Naive thymus-derived CD4-positive, alpha-beta T cell (primary cell): ENCODE measurements around the gene RAB3B. TPM values are rescaled to one million over a fixed set of nuclear protein-coding genes. Genes with fewer than 3 reads are reported as not detected.

Source experiments
- ATAC-seq: fragments of 150-1000 bp; cut with Tn5 transposase; 2 replicates; pipeline ENCODE4 v1.10.0; 2021; ENCODE audit warnings: mild to moderate bottlenecking, moderate library complexity
- CTCF ChIA-PET: fragments of 350-600 bp; sonication (Branson Sonifier 250); formaldehyde crosslinking; loops from one replicate; lab custom pipeline; 2021; ENCODE audit warnings: antibody characterized with exemption; lab: Charles Lee
- POLR2A ChIA-PET: fragments of 350-600 bp; sonication (Branson Sonifier 250); formaldehyde crosslinking; loops from one replicate; lab custom pipeline; 2021; ENCODE audit warnings: antibody characterized with exemption, inconsistent platforms; lab: Charles Lee
- DNase-seq, 9 donors: peaks; one replicate each; pipeline versions ENCODE4 v3.0.0 to v3.0.0-alpha.2; 2020 to 2022; ENCODE audit warnings: mixed read lengths in 1 of 9
- H3K27ac ChIP-seq: one replicate; pipeline ENCODE4 v1.7.0; 2013; ENCODE audit warnings: mild to moderate bottlenecking, low read depth, low read length, moderate library complexity
- H3K27me3 ChIP-seq, 2 donors: one replicate each; pipeline ENCODE4 v1.7.0; 2013; ENCODE audit warnings: low read length in 2 of 2, mild to moderate bottlenecking in 2 of 2, moderate library complexity in 2 of 2; ENCODE audit not compliant: control insufficient read depth in 2 of 2, insufficient read depth in 2 of 2
- H3K36me3 ChIP-seq, 3 experiments: 1 replicate in 2 of 3; 2 replicates in 1 of 3; pipeline ENCODE4 v1.7.0; 2013; ENCODE audit warnings: low read length in 3 of 3, mild to moderate bottlenecking in 3 of 3, moderate library complexity in 1 of 3; ENCODE audit not compliant: insufficient read depth in 3 of 3, control insufficient read depth in 2 of 3
- H3K4me1 ChIP-seq, 2 donors: one replicate each; pipeline ENCODE4 v1.7.0; 2013; ENCODE audit warnings: low read length in 2 of 2, mild to moderate bottlenecking in 2 of 2, moderate library complexity in 1 of 2; ENCODE audit not compliant: control insufficient read depth in 2 of 2, insufficient read depth in 2 of 2
- H3K4me3 ChIP-seq: 2 replicates; pipeline ENCODE4 v1.7.0; 2013; ENCODE audit warnings: mild to moderate bottlenecking, low read length
- H3K9me3 ChIP-seq, 3 experiments: 1 replicate in 2 of 3; 2 replicates in 1 of 3; pipeline ENCODE4 v1.7.0; 2013; ENCODE audit warnings: low read length in 3 of 3; ENCODE audit not compliant: control insufficient read depth in 2 of 3
- H3K27ac Mint-ChIP-seq, 9 donors: one replicate each; pipeline ENCODE4 v1.8.0; 2020 to 2022; ENCODE audit warnings: mixed read lengths in 9 of 9, mild to moderate bottlenecking in 8 of 9, moderate library complexity in 5 of 9, inconsistent platforms in 2 of 9
- H3K27me3 Mint-ChIP-seq, 5 donors: one replicate each; pipeline ENCODE4 v1.8.0; 2021 to 2022; ENCODE audit warnings: mixed read lengths in 5 of 5, mild to moderate bottlenecking in 1 of 5
- H3K36me3 Mint-ChIP-seq, 5 donors: one replicate each; pipeline ENCODE4 v1.8.0; 2020 to 2022; ENCODE audit warnings: mixed read lengths in 5 of 5, mild to moderate bottlenecking in 3 of 5, inconsistent platforms in 1 of 5
- H3K4me1 Mint-ChIP-seq, 7 donors: one replicate each; pipeline ENCODE4 v1.8.0; 2020 to 2022; ENCODE audit warnings: mixed read lengths in 7 of 7, mild to moderate bottlenecking in 3 of 7, inconsistent platforms in 1 of 7
- H3K4me3 Mint-ChIP-seq, 10 donors: one replicate each; pipeline ENCODE4 v1.8.0; 2020 to 2022; ENCODE audit warnings: mild to moderate bottlenecking in 10 of 10, mixed read lengths in 10 of 10, moderate library complexity in 6 of 10, inconsistent platforms in 2 of 10
- H3K9me3 Mint-ChIP-seq, 11 donors: one replicate each; pipeline ENCODE4 v1.8.0; 2020 to 2022; ENCODE audit warnings: mixed read lengths in 11 of 11, mild to moderate bottlenecking in 4 of 11, inconsistent platforms in 1 of 11, moderate library complexity in 1 of 11
- intact Hi-C, 2 donors: fragments of 100-400 bp; cut with micrococcal nuclease; formaldehyde crosslinking; loops; one replicate each; pipeline ENCODE4 v1.15.1; 2023
- polyA plus RNA-seq, 2 donors: library from polyadenylated mRNA; unstranded; fragments of 300-500 nt; fragmentation: Illumina TruSeq; gene quantifications; one replicate each; pipeline ENCODE4 v1.2.3, GENCODE V29; 2021
- total RNA-seq, 6 experiments: library from RNA in 5 of 6; stranded (reverse) in 5 of 6; gene quantifications; 1 replicate in 5 of 6; 2 replicates in 1 of 6; pipeline ENCODE4 v1.2.3 and lab custom pipeline; 2021 to 2026

RAB3B gene
- total and polyA plus RNA-seq, 7 experiments from 2014 or later: 0.03 TPM; not detected in 6

DNA sequence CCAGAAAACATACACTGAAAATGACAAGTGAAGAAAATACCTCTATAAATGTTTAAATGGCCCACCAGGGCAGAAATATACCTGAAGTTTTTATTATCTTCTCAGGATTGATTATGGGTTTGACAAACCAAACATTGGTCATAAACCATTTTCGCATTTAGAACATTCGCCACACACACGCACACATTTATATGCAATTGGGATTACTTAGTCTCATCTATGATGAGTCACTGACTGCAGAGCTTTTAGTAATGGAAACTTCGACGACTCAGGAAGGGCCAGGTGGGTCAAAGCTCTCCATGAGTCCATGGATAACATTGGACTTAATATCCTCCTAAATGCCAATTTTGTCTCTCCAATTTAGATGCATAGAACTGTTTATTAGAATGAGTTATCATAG is 128.8 kb downstream of the RAB3B start:
- H3K4me1 Mint-ChIP-seq: peaks cover 5 to 44% (median 29%) of the 10 kb centered on the region in 7 donors
- DNase-seq: no peak
- ChIA-PET CTCF (no interaction called here), POLR2A (no interaction called here)
- no peaks in the 10 kb centered on the region for H3K36me3 ChIP-seq
- no peak overlapping the region for H3K4me3 Mint-ChIP-seq
- no peaks in the 10 kb centered on the region for H3K4me1 ChIP-seq
- intact Hi-C loops: no loop called here
- no peaks in the 10 kb centered on the region for H3K27me3 ChIP-seq
- no peak overlapping the region for H3K27ac Mint-ChIP-seq
- ATAC-seq: no peak
- H3K9me3 ChIP-seq: no peaks in the 10 kb centered on the region
- no peak overlapping the region for H3K27ac ChIP-seq
- H3K9me3 Mint-ChIP-seq: no peaks in the 10 kb centered on the region
- H3K36me3 Mint-ChIP-seq: peaks cover 0 to 5% (median 4%) of the 10 kb centered on the region in 5 donors
- no peak overlapping the region for H3K4me3 ChIP-seq
- no peaks in the 10 kb centered on the region for H3K27me3 Mint-ChIP-seq

GRCh38 chr1:51859735-51860134 is 130.8 kb downstream of the RAB3B start:
- POLR2A ChIA-PET: no interaction called here
- DNase-seq (no peak), ATAC-seq (no peak)
- Histone ChIP-seq H3K36me3 (peaks cover 0 to 3% (median 0%) of the 10 kb centered on the region in 3 experiments), H3K4me3 (no peak overlapping the region), H3K9me3 (no peaks in the 10 kb centered on the region), H3K27ac (no peak overlapping the region), H3K4me1 (no peaks in the 10 kb centered on the region), H3K27me3 (no peaks in the 10 kb centered on the region)
- Mint-ChIP-seq H3K27me3 (no peaks in the 10 kb centered on the region), H3K36me3 (peaks cover 0 to 12% (median 6%) of the 10 kb centered on the region in 5 donors), H3K27ac (no peak overlapping the region), H3K9me3 (no peaks in the 10 kb centered on the region), H3K4me1 (peaks cover 5 to 49% (median 29%) of the 10 kb centered on the region in 7 donors), H3K4me3 (no peak overlapping the region)
- intact Hi-C loops: no loop called here
- CTCF ChIA-PET: no interaction called here

- DNase-seq (no peak), ATAC-seq (no peak)
- no peaks in the 10 kb centered on the region for H3K27me3 Mint-ChIP-seq
- Histone ChIP-seq H3K36me3 (peaks cover 0 to 7% (median 0%) of the 10 kb centered on the region in 3 experiments), H3K27me3 (no peaks in the 10 kb centered on the region), H3K9me3 (no peaks in the 10 kb centered on the region), H3K4me1 (no peaks in the 10 kb centered on the region), H3K27ac (no peak overlapping the region), H3K4me3 (no peak overlapping the region)
- ChIA-PET POLR2A (no interaction called here), CTCF (no interaction called here)
- no peaks in the 10 kb centered on the region for H3K9me3 Mint-ChIP-seq
- H3K27ac Mint-ChIP-seq: peak overlapping the region in 1 of 9 donors; percentile 21
- H3K4me1 Mint-ChIP-seq: peaks cover 5 to 49% (median 29%) of the 10 kb centered on the region in 7 donors
- peaks cover 0 to 13% (median 6%) of the 10 kb centered on the region in 5 donors for H3K36me3 Mint-ChIP-seq
- intact Hi-C loops: no loop called here
- H3K4me3 Mint-ChIP-seq: no peak overlapping the region
Measured at GRCh38 chr1:51859333-51859732, 131.2 kb downstream of the RAB3B start.

GRCh38 chr1:51858892-51859291 is 131.6 kb downstream of the RAB3B start:
- Mint-ChIP-seq H3K27ac (peak overlapping the region in 1 of 9 donors; percentile 21), H3K4me1 (peaks cover 5 to 48% (median 29%) of the 10 kb centered on the region in 7 donors), H3K4me3 (no peak overlapping the region), H3K27me3 (no peaks in the 10 kb centered on the region), H3K9me3 (no peaks in the 10 kb centered on the region), H3K36me3 (peaks cover 0 to 14% (median 6%) of the 10 kb centered on the region in 5 donors)
- DNase-seq (no peak), ATAC-seq (no peak)
- no peaks in the 10 kb centered on the region for H3K9me3 ChIP-seq
- no peaks in the 10 kb centered on the region for H3K27me3 ChIP-seq
- H3K27ac ChIP-seq: no peak overlapping the region
- no peak overlapping the region for H3K4me3 ChIP-seq
- POLR2A ChIA-PET: no interaction called here
- H3K4me1 ChIP-seq: no peaks in the 10 kb centered on the region
- peaks cover 0 to 9% (median 0%) of the 10 kb centered on the region in 3 experiments for H3K36me3 ChIP-seq
- CTCF ChIA-PET: no interaction called here
- intact Hi-C loops: no loop called here

Other genes with a start within 250 kb of the RAB3B start
- gene NRDC, start 112.0 kb downstream of the RAB3B start, total RNA-seq: 100 to 1,000 TPM in 4 of 5 experiments, 10 to 100 TPM in 1; 93.1 to 194 (median 122) TPM
- gene NRDC, start 112.0 kb downstream of the RAB3B start, polyA plus RNA-seq: 10 to 100 TPM; 58.5 to 71.5 TPM
- 10 to 100 TPM; 14.5 to 23.5 (median 16.5) TPM for gene KTI12, start 43.1 kb upstream of the RAB3B start, total RNA-seq
- 10 to 100 TPM; 29.9 to 39.4 TPM for gene KTI12, start 43.1 kb upstream of the RAB3B start, polyA plus RNA-seq
- gene TXNDC12, start 64.5 kb upstream of the RAB3B start, total RNA-seq: 10 to 100 TPM; 27.2 to 43.7 (median 28.5) TPM
- gene TXNDC12, start 64.5 kb upstream of the RAB3B start, polyA plus RNA-seq: 10 to 100 TPM; 61.9 to 83.8 TPM
- gene BTF3L4, start 65.6 kb upstream of the RAB3B start, total RNA-seq: 10 to 100 TPM; 30.4 to 41.2 (median 35.8) TPM
- gene BTF3L4, start 65.6 kb upstream of the RAB3B start, polyA plus RNA-seq: 10 to 100 TPM; 57.9 to 69.1 TPM
- 10 to 100 TPM in 2 of 5 experiments, 1 to 10 TPM in 3; 1.8 to 13.9 (median 7.6) TPM for gene ZFYVE9, start 151.4 kb upstream of the RAB3B start, total RNA-seq
- 1 to 10 TPM; 1.8 to 3.0 TPM for gene ZFYVE9, start 151.4 kb upstream of the RAB3B start, polyA plus RNA-seq